CD4-positive, alpha-beta T cell (primary cell): ENCODE measurements around the gene STPG4. TPM values are rescaled to one million over a fixed set of nuclear protein-coding genes. Genes with fewer than 3 reads are reported as not detected.

Experiments
- ATAC-seq: fragments of 200-7000 bp; cut with Tn5 transposase; one replicate; pipeline ENCODE4 v1.10.0; 2022; ENCODE audit warnings: mild to moderate bottlenecking; ENCODE audit not compliant: poor library complexity
- CTCF ChIA-PET: fragments of 350-600 bp; sonication (Branson Sonifier 250); formaldehyde crosslinking; loops from one replicate; lab custom pipeline; 2021; ENCODE audit warnings: antibody characterized with exemption, inconsistent platforms; lab: Charles Lee
- POLR2A ChIA-PET: fragments of 350-600 bp; sonication (Branson Sonifier 250); formaldehyde crosslinking; loops from one replicate; lab custom pipeline; 2021; ENCODE audit warnings: antibody characterized with exemption, inconsistent platforms; lab: Charles Lee
- DNase-seq, 14 experiments: peaks; one replicate each; pipeline ENCODE4 v3.0.0-alpha.2; 2013 to 2020; ENCODE audit warnings: mixed read lengths in 2 of 14
- H3K27ac ChIP-seq, 2 donors: one replicate each; pipeline versions ENCODE4 v1.5.1 to v1.7.0; 2013; ENCODE audit warnings: low read length in 2 of 2, low read depth in 1 of 2, mild to moderate bottlenecking in 1 of 2
- H3K27me3 ChIP-seq, 2 experiments: 1 replicate in 1 of 2; 2 replicates in 1 of 2; pipeline versions ENCODE4 v1.6.1 to v1.7.0; 2013; ENCODE audit warnings: low read length in 2 of 2, control low read depth in 1 of 2, mild to moderate bottlenecking in 1 of 2, moderate library complexity in 1 of 2; ENCODE audit not compliant: insufficient read depth in 2 of 2, control insufficient read depth in 1 of 2
- H3K36me3 ChIP-seq: one replicate; pipeline ENCODE4 v1.6.1; 2013; ENCODE audit warnings: low read length, control low read depth; ENCODE audit not compliant: insufficient read depth
- H3K4me1 ChIP-seq: one replicate; pipeline ENCODE4 v1.6.1; 2013; ENCODE audit warnings: low read length, control low read depth; ENCODE audit not compliant: insufficient read depth
- H3K4me3 ChIP-seq: one replicate; pipeline ENCODE4 v1.5.1; 2013; ENCODE audit warnings: mild to moderate bottlenecking, low read length, moderate library complexity
- H3K9me3 ChIP-seq, 2 experiments: 1 replicate in 1 of 2; 2 replicates in 1 of 2; pipeline versions ENCODE4 v1.6.1 to v1.7.0; 2013; ENCODE audit warnings: low read length in 2 of 2, mild to moderate bottlenecking in 2 of 2, control low read depth in 1 of 2, moderate library complexity in 1 of 2; ENCODE audit not compliant: control insufficient read depth in 1 of 2, insufficient read depth in 1 of 2
- H3K27ac Mint-ChIP-seq: one replicate; pipeline ENCODE4 v1.8.0; 2020; ENCODE audit warnings: mixed read lengths
- H3K27me3 Mint-ChIP-seq: one replicate; pipeline ENCODE4 v1.8.0; 2021; ENCODE audit warnings: mixed read lengths
- H3K36me3 Mint-ChIP-seq: one replicate; pipeline ENCODE4 v1.8.0; 2021; ENCODE audit warnings: low read depth, mixed read lengths
- H3K4me1 Mint-ChIP-seq: one replicate; pipeline ENCODE4 v1.8.0; 2021; ENCODE audit warnings: low read depth, mixed read lengths
- H3K4me3 Mint-ChIP-seq: one replicate; pipeline ENCODE4 v1.8.0; 2020; ENCODE audit warnings: mild to moderate bottlenecking, mixed read lengths
- H3K9me3 Mint-ChIP-seq: one replicate; pipeline ENCODE4 v1.8.0; 2020; ENCODE audit warnings: mixed read lengths
- intact Hi-C, 2 experiments: fragments of 100-400 bp; cut with DNase I in 1 of 2; cut with micrococcal nuclease in 1 of 2; formaldehyde crosslinking; loops; one replicate each; pipeline versions ENCODE4 v1.15.1 to v1.9.0; 2023 to 2025; cut with DNase I, micrococcal nuclease
- total RNA-seq, 174 experiments: library from RNA in 2 of 174; stranded (reverse) in 2 of 174; gene quantifications; one replicate each; pipeline ENCODE4 v1.2.3 and lab custom pipeline; 2021 to 2026
- TF ChIP-seq, protein P1 (sequence below): fragments of 200-600 bp; IDR thresholded peaks from one replicate; pipeline ENCODE4 v1.8.0; 2022; ENCODE audit warnings: antibody characterized with exemption, mild to moderate bottlenecking

The STPG4 gene
- total RNA-seq, 2 experiments from 2014 or later = not detected

DNA sequence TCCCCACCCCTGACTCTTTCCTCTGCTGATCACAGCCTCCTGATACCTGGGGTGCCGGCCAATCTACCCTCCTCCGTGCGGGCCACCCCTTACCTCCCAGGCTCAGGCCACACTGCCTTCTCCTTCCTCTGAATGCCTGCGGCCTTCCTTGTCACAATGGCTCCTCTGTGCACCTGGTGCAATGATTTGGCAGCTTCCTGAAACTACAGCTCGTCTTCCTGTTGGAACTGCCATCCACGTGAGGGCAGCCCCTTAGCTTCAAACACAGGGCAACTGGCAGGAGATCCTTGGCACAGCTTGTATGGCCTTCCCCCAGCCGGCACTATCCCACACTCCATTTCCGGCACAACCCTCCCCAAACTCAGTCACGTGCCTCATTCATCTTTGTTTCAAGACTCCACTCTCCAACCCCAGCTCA is 69.0 kb downstream of the STPG4 start:
- Mint-ChIP-seq H3K36me3 (no peaks in the 10 kb centered on the region), H3K4me1 (no peaks in the 10 kb centered on the region), H3K27me3 (no peaks in the 10 kb centered on the region), H3K9me3 (no peaks in the 10 kb centered on the region), H3K4me3 (no peak overlapping the region), H3K27ac (no peak overlapping the region)
- no peaks in the 10 kb centered on the region for H3K9me3 ChIP-seq
- H3K4me1 ChIP-seq = peaks cover 5% of the 10 kb centered on the region
- no peak overlapping the region for H3K27ac ChIP-seq
- intact Hi-C loops = no loop called here
- TF ChIP-seq, protein P1, sequence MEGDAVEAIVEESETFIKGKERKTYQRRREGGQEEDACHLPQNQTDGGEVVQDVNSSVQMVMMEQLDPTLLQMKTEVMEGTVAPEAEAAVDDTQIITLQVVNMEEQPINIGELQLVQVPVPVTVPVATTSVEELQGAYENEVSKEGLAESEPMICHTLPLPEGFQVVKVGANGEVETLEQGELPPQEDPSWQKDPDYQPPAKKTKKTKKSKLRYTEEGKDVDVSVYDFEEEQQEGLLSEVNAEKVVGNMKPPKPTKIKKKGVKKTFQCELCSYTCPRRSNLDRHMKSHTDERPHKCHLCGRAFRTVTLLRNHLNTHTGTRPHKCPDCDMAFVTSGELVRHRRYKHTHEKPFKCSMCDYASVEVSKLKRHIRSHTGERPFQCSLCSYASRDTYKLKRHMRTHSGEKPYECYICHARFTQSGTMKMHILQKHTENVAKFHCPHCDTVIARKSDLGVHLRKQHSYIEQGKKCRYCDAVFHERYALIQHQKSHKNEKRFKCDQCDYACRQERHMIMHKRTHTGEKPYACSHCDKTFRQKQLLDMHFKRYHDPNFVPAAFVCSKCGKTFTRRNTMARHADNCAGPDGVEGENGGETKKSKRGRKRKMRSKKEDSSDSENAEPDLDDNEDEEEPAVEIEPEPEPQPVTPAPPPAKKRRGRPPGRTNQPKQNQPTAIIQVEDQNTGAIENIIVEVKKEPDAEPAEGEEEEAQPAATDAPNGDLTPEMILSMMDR = no peak
- H3K36me3 ChIP-seq = no peaks in the 10 kb centered on the region
- H3K27me3 ChIP-seq = no peaks in the 10 kb centered on the region
- ChIA-PET CTCF (no interaction called here), POLR2A (no interaction called here)
- no peak for ATAC-seq
- no peak overlapping the region for H3K4me3 ChIP-seq
- DNase-seq = peak in 1 of 14 experiments; percentile 14

DNA sequence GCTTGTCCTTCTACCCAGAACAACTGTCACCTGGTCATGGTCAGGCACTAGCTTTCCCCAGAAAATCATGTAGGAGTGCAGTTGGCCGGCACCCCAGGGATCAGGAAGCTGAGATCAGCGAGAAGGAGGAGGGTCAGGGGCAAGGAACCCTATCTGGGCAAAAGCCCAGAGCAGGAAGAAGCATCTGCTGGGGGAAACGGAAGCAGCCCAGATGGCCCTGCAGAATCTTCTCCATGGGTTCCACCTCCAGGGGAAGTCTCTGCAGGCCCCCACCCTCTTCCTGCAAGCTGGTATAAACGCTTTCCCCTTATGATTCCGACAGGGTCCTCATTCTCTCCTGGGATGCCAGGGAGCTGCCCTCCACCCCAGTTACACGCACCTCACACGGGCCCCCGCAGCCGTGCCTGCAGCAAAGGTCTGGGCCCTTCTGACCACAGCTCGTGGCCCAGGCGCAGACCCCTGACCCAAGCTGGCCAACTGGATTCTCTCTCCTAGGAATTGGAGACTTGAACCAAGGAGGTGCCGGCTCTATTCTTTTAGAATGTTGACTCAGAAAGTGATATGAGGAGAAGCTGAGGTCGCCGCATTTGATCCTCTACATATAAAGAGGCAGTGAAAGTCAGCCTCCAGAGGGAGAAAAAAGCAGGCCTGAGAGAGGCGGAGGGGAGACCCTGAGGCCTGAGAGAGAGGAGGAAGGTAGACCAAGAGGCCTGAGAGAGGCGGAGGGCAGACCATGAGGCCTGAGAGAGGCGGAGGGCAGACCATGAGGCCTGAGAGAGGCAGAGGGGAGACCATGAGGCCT is 71.0 kb downstream of the STPG4 start:
- Mint-ChIP-seq H3K4me1 (no peaks in the 10 kb centered on the region), H3K9me3 (no peaks in the 10 kb centered on the region), H3K27me3 (no peaks in the 10 kb centered on the region), H3K27ac (no peak overlapping the region), H3K36me3 (no peaks in the 10 kb centered on the region), H3K4me3 (no peak overlapping the region)
- Histone ChIP-seq H3K4me3 (no peak overlapping the region), H3K27ac (no peak overlapping the region), H3K36me3 (no peaks in the 10 kb centered on the region), H3K27me3 (no peaks in the 10 kb centered on the region), H3K4me1 (peaks cover 7% of the 10 kb centered on the region), H3K9me3 (no peaks in the 10 kb centered on the region)
- ChIA-PET CTCF (no interaction called here), POLR2A (no interaction called here)
- intact Hi-C loops = no loop called here
- TF ChIP-seq, protein P1 = no peak
- ATAC-seq (no peak), DNase-seq (no peak)

DNA sequence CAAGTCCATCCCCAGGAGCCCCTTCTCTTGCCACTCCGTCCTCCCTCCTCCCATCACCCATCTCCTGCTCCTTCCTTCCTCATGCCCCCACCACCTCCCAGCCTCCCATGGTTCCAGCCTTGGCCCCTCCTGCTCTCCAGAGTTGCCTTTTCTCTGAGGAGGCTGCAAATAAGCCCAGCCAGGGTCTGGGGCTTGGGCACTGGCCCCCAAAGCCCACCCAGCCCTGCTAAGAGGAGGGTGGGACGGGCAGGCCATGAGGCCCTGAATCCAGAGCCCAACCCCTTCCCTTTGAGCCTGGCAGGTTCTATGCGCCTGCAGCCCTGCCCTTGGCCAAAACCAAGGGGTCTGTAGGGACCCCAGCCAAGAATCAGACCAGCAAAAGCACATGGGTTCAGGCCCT is 71.6 kb downstream of the STPG4 start:
- Mint-ChIP-seq H3K27me3 (no peaks in the 10 kb centered on the region), H3K9me3 (no peaks in the 10 kb centered on the region), H3K4me1 (no peaks in the 10 kb centered on the region), H3K36me3 (no peaks in the 10 kb centered on the region), H3K27ac (no peak overlapping the region), H3K4me3 (no peak overlapping the region)
- TF ChIP-seq, protein P1 = no peak
- no peaks in the 10 kb centered on the region for H3K9me3 ChIP-seq
- H3K27me3 ChIP-seq = no peaks in the 10 kb centered on the region
- ChIA-PET POLR2A (no interaction called here), CTCF (no interaction called here)
- no peak for DNase-seq
- no peak overlapping the region for H3K4me3 ChIP-seq
- H3K36me3 ChIP-seq = no peaks in the 10 kb centered on the region
- intact Hi-C loops = no loop called here
- peaks cover 7% of the 10 kb centered on the region for H3K4me1 ChIP-seq
- H3K27ac ChIP-seq = no peak overlapping the region
- ATAC-seq = no peak
